GM21825 (cell line): ENCODE data around the gene SNRNP27.

Experiments
- ATAC-seq: cut with Tn5 transposase; IDR thresholded peaks from one replicate; pipeline ENCODE4 v1.9.1; 2021; ENCODE audit warnings: mild to moderate bottlenecking, moderate library complexity; ENCODE audit not compliant: unreplicated experiment

The SNRNP27 gene

GRCh38 chr2:69914950-69915945, 21.5 kb downstream of the SNRNP27 start, which contains the start of gene MXD1:
TSS of gene MXD1 (plus strand) at chr2:69915109. CDS start at chr2:69915331, 222 bp downstream.
- ATAC-seq, result peak; percentile 1

- no peak for ATAC-seq
Measured at GRCh38 chr2:69916106-69916505, 22.4 kb downstream of the SNRNP27 start.

GRCh38 chr2:69917852-69918251, 24.1 kb downstream of the SNRNP27 start:
- ATAC-seq, result no peak

GRCh38 chr2:69918401-69918800, 24.6 kb downstream of the SNRNP27 start:
- no peak for ATAC-seq

DNA sequence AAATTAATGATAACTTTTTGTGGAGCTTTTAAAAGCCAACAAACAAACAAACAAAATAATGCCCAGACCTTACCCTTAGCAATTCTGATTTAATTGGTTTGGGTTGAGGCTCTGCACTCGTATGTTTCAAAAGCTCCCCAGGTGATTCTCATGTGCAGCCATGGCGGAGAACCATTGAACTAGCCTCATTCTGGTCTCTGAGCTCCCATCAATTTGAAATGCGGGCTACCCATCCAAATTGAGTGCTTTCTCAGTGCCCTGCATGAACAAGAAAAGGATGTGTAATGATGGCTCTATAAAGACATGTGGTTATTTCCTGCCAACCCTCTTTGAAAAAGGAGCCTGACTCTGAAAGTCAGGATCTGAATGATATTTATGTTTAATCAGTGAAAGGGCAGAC, 29.4 kb downstream of the SNRNP27 start:
- no peak for ATAC-seq

DNA sequence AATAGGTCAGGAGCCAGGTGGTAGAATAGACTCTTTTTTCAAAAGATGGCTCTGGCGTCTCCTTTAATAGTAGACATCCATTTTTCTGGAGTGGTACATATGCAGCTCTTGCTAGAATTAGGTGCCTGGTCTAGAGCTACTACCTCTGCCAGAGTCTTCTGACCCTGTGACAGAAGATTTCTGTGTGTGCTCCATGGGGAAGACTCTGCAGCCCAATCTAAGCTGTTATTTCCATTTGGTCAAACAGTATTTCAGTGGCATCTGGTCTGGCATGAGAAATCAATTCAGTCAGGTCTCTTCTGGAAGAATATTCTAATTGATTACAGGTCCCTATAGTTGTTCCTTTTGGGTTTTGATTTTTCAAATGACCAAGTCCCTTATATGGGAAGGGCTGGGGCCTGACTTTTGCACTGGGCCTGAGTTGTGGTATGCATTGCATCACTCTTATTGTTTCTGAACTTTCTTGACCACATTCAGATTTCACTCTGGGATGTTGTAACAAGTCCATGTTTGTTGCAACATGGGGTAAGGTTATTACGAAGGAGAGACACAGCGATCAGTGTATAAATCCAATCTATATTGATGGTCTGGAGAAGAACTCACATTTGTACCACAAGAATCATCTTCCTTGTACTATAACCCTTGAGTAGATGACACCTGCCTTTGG, 33.2 kb downstream of the SNRNP27 start:
- no peak for ATAC-seq

GRCh38 chr2:69931832-69932595, 38.3 kb downstream of the SNRNP27 start:
- ATAC-seq, result no peak

- no peak for ATAC-seq
Measured at GRCh38 chr2:69932596-69932922, 38.8 kb downstream of the SNRNP27 start.

GRCh38 chr2:69933254-69933828, 39.6 kb downstream of the SNRNP27 start:
- ATAC-seq, result no peak

- no peak for ATAC-seq
Measured at GRCh38 chr2:69933839-69934613, 40.3 kb downstream of the SNRNP27 start.

DNA sequence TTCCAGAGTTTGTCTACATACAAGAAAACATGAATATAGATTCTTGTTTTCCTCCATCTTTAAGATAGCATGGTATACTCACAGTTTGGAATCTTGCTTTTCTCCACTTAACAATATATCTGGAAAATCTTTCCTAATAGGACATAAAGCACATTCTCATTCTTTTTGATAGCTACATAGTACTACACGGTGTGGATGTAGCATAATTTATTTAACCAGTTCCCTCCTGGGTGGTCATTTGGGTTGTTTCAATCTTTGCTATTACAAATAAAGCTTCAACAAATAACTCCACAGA, 40.8 kb downstream of the SNRNP27 start:
- ATAC-seq, result no peak

DNA sequence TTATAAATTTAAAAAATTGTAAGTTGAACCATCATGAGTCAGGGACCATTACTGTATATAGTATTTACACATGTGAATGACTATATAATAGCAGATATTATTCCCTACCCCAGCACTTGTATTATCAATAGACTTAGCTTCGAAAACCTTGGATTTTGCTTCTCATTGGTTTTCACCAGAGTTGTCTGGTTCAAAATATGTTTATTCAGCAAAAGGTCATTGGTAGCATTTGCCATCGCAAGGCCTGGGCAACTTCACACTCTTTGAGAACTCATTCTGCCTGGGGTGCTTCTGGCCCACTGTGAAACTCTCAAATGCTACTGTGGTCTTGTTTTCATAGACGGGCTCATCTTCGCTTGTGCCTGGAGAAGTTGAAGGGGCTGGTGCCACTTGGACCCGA, 41.3 kb downstream of the SNRNP27 start:
- no peak for ATAC-seq

- ATAC-seq, result no peak
Measured at GRCh38 chr2:69936906-69937305, 43.1 kb downstream of the SNRNP27 start.

DNA sequence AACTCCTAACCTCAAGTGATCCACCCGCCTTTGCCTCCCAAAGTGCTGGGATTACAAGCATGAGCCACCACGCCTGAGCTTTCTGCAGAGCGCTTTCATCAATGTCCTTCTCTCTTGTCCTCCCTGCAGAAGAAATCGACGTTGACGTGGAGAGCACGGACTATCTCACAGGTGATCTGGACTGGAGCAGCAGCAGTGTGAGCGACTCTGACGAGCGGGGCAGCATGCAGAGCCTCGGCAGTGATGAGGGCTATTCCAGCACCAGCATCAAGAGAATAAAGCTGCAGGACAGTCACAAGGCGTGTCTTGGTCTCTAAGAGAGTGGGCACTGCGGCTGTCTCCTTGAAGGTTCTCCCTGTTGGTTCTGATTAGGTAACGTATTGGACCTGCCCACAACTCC, 44.2 kb downstream of the SNRNP27 start:
- ATAC-seq, result no peak

- ATAC-seq, result no peak
Measured at GRCh38 chr2:69939722-69940121, 46.0 kb downstream of the SNRNP27 start.

DNA sequence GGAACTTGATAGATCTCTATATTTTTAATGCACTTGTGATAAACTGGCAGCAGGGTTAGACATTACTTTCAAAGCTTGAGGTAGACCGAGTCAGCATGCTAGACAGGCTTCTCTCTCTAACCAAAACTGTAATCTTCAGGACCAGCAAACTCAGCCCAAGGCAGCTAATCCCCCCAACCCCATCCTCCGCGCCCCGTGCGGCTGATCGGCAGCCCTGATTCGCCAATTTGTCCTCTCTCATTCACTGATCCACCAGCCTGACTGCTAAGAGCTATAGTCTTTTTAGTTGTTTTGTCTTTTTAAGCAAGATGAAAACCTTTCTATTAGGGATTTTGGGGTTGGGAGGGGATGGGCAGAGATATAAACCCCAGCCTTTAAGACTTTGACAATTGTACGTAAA, 46.9 kb downstream of the SNRNP27 start:
- ATAC-seq, result no peak

GRCh38 chr2:69943000-69943842, 49.5 kb downstream of the SNRNP27 start:
- no peak for ATAC-seq

DNA sequence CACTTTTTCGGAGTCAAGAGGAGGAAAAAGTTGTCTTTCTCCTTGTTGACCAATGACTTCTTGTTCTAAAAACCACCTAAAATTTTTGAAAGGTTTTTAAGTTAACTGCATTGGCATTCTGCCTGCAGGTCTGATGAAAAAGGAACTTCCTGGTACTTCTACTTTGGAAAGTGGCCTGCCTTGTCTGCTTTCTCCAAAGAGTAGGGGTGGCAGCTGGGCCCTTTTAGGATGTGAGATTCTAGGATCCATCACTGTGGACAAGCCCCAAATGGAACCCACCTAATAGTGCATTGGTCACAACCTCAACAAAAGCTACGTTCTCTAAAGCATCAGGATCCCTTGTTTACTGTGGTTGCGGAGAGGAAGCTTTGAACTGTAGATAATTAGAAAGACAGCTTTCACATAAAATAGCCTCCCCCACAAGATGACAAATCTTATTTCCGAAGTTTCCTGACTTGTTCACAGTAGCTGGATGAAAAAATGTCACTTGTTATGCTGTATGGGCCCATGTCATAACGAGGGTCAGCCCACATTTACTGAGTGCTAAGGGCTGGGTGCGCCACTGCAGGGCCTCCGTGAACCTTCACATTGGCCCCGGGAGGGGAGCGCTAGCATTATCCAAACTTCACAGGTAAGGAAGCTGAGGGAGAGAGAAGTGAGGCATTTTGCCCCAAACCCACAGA, 50.2 kb downstream of the SNRNP27 start:
- no peak for ATAC-seq

- no peak for ATAC-seq
Measured at GRCh38 chr2:69944756-69945155, 51.0 kb downstream of the SNRNP27 start.
